AG09319 (cell line): Measurements from ENCODE around the gene ITGB2.

Source experiments
- DNase-seq: peaks from one replicate; pipeline ENCODE4 v3.0.0-alpha.2; 2010; ENCODE audit warnings: low read depth; ENCODE audit errors: extremely low read depth
- TF ChIP-seq, protein P1 (sequence below): IDR thresholded peaks from 2 replicates; pipeline ENCODE4 v1.5.1; 2011; ENCODE audit warnings: low read depth, mild to moderate bottlenecking, inconsistent platforms, low read length, moderate library complexity

ITGB2 gene

DNA sequence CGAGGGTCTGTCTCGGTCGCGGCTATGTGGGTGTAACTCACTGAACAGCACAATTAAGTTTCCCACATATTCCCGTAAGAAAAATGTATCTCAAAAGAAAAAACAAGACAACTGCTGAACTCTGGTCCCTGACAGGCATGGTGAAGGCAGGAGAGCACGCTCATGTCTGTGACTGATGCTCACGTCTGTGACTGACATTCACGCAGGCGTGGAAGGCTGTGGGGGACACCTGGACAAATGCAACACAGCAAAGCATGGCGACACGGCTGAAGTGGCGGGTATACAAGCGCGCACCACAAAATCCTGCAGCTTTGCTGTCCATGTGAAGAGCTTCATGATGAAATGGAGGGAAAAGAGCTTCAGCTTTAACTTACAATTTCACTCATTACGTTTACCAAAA lies 53.2 kb downstream of the ITGB2 start:
- TF ChIP-seq, protein P1, sequence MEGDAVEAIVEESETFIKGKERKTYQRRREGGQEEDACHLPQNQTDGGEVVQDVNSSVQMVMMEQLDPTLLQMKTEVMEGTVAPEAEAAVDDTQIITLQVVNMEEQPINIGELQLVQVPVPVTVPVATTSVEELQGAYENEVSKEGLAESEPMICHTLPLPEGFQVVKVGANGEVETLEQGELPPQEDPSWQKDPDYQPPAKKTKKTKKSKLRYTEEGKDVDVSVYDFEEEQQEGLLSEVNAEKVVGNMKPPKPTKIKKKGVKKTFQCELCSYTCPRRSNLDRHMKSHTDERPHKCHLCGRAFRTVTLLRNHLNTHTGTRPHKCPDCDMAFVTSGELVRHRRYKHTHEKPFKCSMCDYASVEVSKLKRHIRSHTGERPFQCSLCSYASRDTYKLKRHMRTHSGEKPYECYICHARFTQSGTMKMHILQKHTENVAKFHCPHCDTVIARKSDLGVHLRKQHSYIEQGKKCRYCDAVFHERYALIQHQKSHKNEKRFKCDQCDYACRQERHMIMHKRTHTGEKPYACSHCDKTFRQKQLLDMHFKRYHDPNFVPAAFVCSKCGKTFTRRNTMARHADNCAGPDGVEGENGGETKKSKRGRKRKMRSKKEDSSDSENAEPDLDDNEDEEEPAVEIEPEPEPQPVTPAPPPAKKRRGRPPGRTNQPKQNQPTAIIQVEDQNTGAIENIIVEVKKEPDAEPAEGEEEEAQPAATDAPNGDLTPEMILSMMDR = no peak
- no peak for DNase-seq

DNA sequence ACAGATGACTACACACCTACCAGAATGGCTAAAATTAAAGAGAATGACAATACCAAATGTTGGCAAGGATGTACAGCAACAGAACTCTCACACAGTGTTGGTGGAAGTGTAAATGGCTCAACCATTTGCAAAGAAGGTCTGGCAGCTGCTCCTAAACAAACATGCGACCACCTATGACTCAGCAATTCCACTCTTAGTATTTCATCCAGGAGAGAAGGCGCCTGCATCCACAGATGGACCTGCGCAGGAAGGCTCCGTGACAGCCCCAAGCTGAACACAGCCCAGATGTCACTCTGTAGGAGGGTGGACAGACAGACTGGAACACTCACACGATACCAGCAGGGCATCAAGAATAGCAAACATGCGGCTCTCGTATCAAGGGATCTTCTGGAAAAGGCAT lies 53.9 kb downstream of the ITGB2 start:
- TF ChIP-seq, protein P1 = no peak
- no peak for DNase-seq

DNA sequence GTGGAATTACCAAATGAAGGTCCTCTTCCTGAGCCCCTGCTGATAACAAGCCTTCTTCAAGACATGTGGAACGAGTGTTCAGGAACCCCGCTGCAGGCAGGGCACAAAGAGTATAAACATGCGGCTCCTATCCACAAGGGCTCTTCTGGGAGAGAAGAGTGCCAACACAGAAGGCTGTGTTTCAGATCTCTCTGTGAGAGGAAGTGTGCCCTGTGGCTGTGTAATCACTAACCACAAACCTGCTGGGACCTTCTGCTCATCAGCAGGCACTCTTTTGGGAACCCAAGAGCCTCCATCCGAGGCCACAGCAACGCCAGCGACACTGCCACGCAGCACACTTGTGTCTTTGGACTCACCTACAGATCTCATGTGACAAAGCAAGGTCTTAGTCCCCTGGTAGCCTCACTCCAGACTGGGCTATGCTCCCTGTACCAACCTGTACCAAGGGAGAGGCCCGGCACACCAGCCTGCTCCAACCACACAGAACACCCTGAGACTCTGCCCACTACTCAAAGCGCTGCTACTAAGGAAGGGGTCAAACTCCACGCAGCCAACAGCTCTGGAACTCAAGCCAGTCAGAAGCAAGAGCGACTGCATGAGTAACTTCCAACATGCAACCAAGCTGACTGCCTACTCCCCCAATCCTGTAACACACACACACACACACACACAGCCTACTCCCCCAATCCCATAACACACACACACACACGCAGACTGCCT lies 55.0 kb downstream of the ITGB2 start:
- TF ChIP-seq, protein P1 = no peak
- DNase-seq = no peak

DNA sequence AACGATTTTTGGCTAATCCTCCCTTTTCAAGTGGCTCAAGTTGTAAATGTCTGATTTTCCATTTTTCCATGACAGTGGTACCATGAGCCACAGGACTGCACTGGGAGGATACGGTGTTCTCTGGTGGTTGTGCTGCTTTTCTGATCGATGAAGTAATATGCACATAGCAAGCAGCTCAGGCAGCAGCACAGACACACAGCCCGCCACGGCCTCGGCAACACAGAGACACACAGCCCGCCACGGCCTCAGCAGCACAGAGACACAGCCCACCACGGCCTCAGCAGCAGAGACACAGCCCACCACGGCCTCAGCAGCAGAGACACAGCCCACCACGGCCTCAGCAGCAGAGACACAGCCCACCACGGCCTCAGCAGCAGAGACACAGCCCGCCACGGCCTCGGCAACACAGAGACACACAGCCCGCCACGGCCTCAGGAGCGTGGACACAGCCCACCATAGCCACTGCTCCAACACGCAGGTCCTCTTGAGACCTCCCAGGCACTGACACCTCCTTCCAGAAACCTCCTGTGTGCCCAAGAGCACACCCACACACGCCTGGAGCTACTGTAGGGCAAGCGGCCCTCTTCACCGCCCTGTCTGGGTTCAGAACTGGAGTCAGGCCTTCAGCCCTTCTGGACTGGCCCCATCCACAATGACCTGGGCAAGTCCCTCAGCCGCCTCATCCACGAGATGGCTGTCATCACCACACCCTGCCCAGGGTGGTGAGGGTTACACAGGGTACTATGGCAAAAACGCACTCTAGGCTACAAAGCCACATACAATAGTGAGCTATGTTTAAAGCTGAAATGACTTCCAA lies 57.6 kb downstream of the ITGB2 start:
- no peak for DNase-seq
- TF ChIP-seq, protein P1 = no peak

DNA sequence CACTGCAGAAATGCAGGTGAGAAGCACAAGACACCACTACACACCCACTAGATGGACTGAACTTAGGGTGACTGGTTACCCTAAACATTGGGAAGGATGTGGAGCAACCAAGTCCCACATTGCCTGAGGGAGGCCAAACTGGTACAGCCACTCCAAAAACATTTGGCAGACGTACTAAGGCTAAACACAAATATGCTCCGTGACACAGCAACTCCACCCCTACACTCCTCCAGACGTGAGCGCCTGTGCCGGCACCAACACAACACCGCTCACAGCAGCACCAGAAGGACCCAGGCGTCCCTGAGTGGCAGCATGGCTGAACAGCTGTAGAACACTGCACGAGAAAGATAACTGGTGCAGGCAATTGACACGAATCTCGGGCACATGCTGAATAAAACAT lies 61.9 kb downstream of the ITGB2 start:
- no peak for DNase-seq
- TF ChIP-seq, protein P1 = no peak

DNA sequence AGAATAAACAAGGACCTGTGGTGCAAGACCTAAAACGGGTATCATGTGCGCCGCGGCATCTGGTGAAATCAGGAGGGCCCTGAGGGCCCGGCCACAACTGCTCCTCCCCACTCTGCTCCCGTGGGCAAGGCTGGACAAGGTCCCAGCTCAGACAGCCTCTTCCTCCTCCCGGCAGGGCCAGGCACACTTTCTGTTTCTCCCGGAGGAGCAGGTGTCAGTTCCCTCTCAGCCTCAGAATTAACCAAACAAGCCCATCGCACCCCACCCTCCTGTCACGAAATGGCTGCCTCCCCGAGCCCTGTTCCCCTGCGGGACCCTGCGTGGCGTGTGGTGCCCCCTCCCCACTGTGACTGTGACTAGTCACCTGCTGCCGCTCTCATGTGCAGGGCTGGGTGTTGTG lies 62.4 kb downstream of the ITGB2 start:
- TF ChIP-seq, protein P1 = no peak
- no peak for DNase-seq

DNA sequence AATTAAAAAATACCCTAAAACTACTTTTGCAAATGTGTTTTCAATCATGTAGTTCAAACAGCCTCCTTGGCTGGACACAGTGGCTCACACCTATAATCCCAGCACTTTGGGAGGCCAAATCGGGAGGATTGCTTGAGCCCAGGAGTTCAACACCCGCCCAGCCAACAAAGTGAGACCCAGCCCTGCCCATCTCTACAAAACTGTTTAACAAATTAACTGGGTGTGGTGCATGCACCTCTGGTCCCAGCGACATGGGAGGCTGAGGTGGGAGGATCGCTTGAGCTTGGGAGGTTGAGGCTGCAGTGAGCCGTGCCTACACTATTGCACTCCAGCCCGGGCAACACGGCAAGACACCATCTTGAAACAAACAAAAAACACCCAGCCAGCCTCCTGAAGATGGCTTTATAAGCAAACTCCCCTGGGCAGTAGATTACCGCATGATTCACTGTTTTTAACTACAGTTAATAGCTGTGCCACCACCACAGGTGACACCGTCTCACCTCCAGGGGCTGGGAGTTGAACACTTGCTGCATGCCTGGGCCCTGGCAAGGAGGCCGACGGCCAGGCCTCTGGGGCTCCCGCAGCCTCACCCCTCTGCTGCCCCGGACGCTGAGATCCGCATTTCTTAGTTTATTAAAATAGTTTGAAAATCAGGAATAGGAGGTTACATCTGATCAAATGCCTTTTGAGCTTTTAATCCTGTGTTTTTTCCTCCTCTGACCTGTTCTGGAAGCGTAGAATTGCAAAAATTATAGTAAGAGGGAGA lies 63.4 kb downstream of the ITGB2 start:
- no peak for DNase-seq

More for the DNA sequence above, 63.4 kb downstream of the ITGB2 start:
- TF ChIP-seq, protein P1 = no peak
